ENCODE measurements around the gene SERPINB2. TPM values are rescaled to one million over a fixed set of nuclear protein-coding genes. Genes with fewer than 3 reads are reported as not detected.

SERPINB2 gene
- total and polyA plus RNA-seq, 2 of the 13 experiments (the other 11 are each of a cell fraction or from before 2014, with no cell fraction given): 0.07 to 0.11 TPM

GRCh38 chr18:63895190-63895589 lies 7.7 kb downstream of the SERPINB2 start:
- H3K4me1 ChIP-seq (ENCODE audit: insufficient read depth, low read length): no peaks in the 10 kb centered on the region
- H3K9ac ChIP-seq (ENCODE audit: insufficient read depth, low read depth, low read length): no peak overlapping the region
- H3K4me3 ChIP-seq (replicated peaks in 1 of 3; ENCODE audit: insufficient read depth in 1 of 3, low read depth in 2 of 3, low read length in 3 of 3): no peak overlapping the region
- no peak overlapping the region for H3K27ac ChIP-seq (ENCODE audit: extremely low read length, insufficient read depth, low read length)
- no peaks in the 10 kb centered on the region for H3K9me3 ChIP-seq (ENCODE audit: low read length)
- no peak for DNase-seq (ENCODE audit: low spot score)
- 1% methylated on average over 6 of the region's 6 CpGs for WGBS (ENCODE audit: low lambda C conversion rate)
- no peak for ATAC-seq
- no peak for FAIRE-seq
- in situ Hi-C loops (cut with HindIII; ENCODE audit: extremely low pct_ligation_motif_present, low pct_unique_long_range_greater_than_20kb) (loop anchor here (10.0 kb wide), 1 partner anchor 80 kb away; the partner anchor contains the start of gene SERPINB8), intact Hi-C loops (cut with micrococcal nuclease; ENCODE audit: unreplicated experiment) (no loop called here)
- H3K4me2 ChIP-seq (ENCODE audit: low read depth, low read length): no peak overlapping the region
- no peaks in the 10 kb centered on the region for H3K36me3 ChIP-seq (replicated peaks in 1 of 2; ENCODE audit: control insufficient read depth in 1 of 2, insufficient read depth in 2 of 2, low read length in 2 of 2)
- no peaks in the 10 kb centered on the region for H3K79me2 ChIP-seq (ENCODE audit: insufficient read depth, low read length)
- ChIA-PET CTCF (ENCODE audit: low intra/inter-chr PET ratio, low total read pairs) (no interaction called here), POLR2A (no interaction called here)
- no TSS peak for BruUV-seq (replicated peaks)
- H3K27me3 ChIP-seq (ENCODE audit: control insufficient read depth in 1 of 2, insufficient read depth in 2 of 2, low read length in 2 of 2): 0 out of 5 replicates have a peak, but pooled peaks cover 0 to 3% of the 10 kb centered on the region in 2 experiments
- H4K20me1 ChIP-seq (ENCODE audit: insufficient read depth, low read length): no peaks in the 10 kb centered on the region
- H2AFZ ChIP-seq (ENCODE audit: low read length): no peak overlapping the region
- no peak for TF ChIP-seq KLF16 (CRISPR knock-in tag; IDR thresholded peaks at IDR 0.05)
- no peak for TF ChIP-seq ZNF615 (CRISPR knock-in tag; IDR thresholded peaks at IDR 0.05; ENCODE audit: borderline replicate concordance)
- no peak for TF ChIP-seq LBX2 (CRISPR knock-in tag; IDR thresholded peaks at IDR 0.05; ENCODE audit: borderline replicate concordance)
- no peak for TF ChIP-seq ZNF10 (CRISPR knock-in tag; IDR thresholded peaks at IDR 0.05; ENCODE audit: borderline replicate concordance, low read depth)
- TF ChIP-seq BCLAF1 (IDR thresholded peaks at IDR 0.05): no peak
- TF ChIP-seq ZNF451 (CRISPR knock-in tag; IDR thresholded peaks at IDR 0.05): no peak
- no peak for TF ChIP-seq SPEN (CRISPR knock-in tag; IDR thresholded peaks at IDR 0.05; ENCODE audit: low read depth)
- TF ChIP-seq TGIF2 (CRISPR knock-in tag; IDR thresholded peaks at IDR 0.05): no peak
- no peak for TF ChIP-seq RBM39 (IDR thresholded peaks at IDR 0.05; ENCODE audit: low read depth, low read length, poor library complexity, severe bottlenecking)
- TF ChIP-seq RELA (CRISPR knock-in tag; IDR thresholded peaks at IDR 0.05): no peak
- no peak for TF ChIP-seq ZBTB3 (CRISPR knock-in tag; IDR thresholded peaks at IDR 0.05; ENCODE audit: borderline replicate concordance, low read depth)
- TF ChIP-seq HMGXB3 (CRISPR knock-in tag; IDR thresholded peaks at IDR 0.05; ENCODE audit: borderline replicate concordance): no peak
- TF ChIP-seq ARID3A (IDR thresholded peaks at IDR 0.05; ENCODE audit: low read depth, low read length): no peak
